ENCODE data around the gene ZCCHC4.
A peak's percentile ranks its signal among the peaks of the same experiment; 100 is the strongest.
"Not testable (repeated sequence)": the region's sequence is repeated elsewhere in the genome, so short reads cannot be mapped to it uniquely, and the experiment has no call there.

Gene ZCCHC4

GRCh38 chr4:25320336-25320735 is 7.8 kb downstream of the ZCCHC4 start:
- DNase-seq (ENCODE audit: low spot score), result no peak

GRCh38 chr4:25320773-25321172 is 8.2 kb downstream of the ZCCHC4 start:
- no peak for DNase-seq (ENCODE audit: low spot score)

- no peak for DNase-seq (ENCODE audit: low spot score)
Observed at GRCh38 chr4:25321703-25322102, 9.1 kb downstream of the ZCCHC4 start.

- not testable (repeated sequence) for DNase-seq (ENCODE audit: low spot score)
Observed at GRCh38 chr4:25328463-25328862, 15.9 kb downstream of the ZCCHC4 start.

- DNase-seq (ENCODE audit: low spot score), result no peak
Observed at GRCh38 chr4:25330335-25330734, 17.8 kb downstream of the ZCCHC4 start.

GRCh38 chr4:25330905-25331808 is 18.6 kb downstream of the ZCCHC4 start:
- DNase-seq (ENCODE audit: low spot score), result no peak

- no peak for DNase-seq (ENCODE audit: low spot score)
Observed at GRCh38 chr4:25343671-25344070, 31.1 kb downstream of the ZCCHC4 start.

- no peak for DNase-seq (ENCODE audit: low spot score)
Observed at GRCh38 chr4:25345744-25346143, 33.2 kb downstream of the ZCCHC4 start.

- DNase-seq (ENCODE audit: low spot score), result no peak
Observed at GRCh38 chr4:25346913-25347312, 34.3 kb downstream of the ZCCHC4 start.

- peak; percentile 59 for DNase-seq (ENCODE audit: low spot score)
Observed at GRCh38 chr4:25347473-25347872, 34.9 kb downstream of the ZCCHC4 start.

GRCh38 chr4:25347971-25348370 is 35.4 kb downstream of the ZCCHC4 start:
- peak; percentile 11 for DNase-seq (ENCODE audit: low spot score)

- no peak for DNase-seq (ENCODE audit: low spot score)
Observed at GRCh38 chr4:25350561-25350960, 38.0 kb downstream of the ZCCHC4 start.

- DNase-seq (ENCODE audit: low spot score), result no peak
Observed at GRCh38 chr4:25351777-25352416, 39.3 kb downstream of the ZCCHC4 start.

- no peak for DNase-seq (ENCODE audit: low spot score)
Observed at GRCh38 chr4:25356068-25356467, 43.5 kb downstream of the ZCCHC4 start.

GRCh38 chr4:25358515-25359275 is 46.1 kb downstream of the ZCCHC4 start:
- DNase-seq (ENCODE audit: low spot score), result no peak

- DNase-seq (ENCODE audit: low spot score), result no peak
Observed at GRCh38 chr4:25361253-25361652, 48.7 kb downstream of the ZCCHC4 start.

- DNase-seq (ENCODE audit: low spot score), result no peak
Observed at GRCh38 chr4:25367004-25367621, 54.5 kb downstream of the ZCCHC4 start.

GRCh38 chr4:25367877-25368276 is 55.3 kb downstream of the ZCCHC4 start:
- DNase-seq (ENCODE audit: low spot score), result no peak

- DNase-seq (ENCODE audit: low spot score), result no peak
Observed at GRCh38 chr4:25368315-25368714, 55.7 kb downstream of the ZCCHC4 start.

GRCh38 chr4:25370242-25370641 is 57.7 kb downstream of the ZCCHC4 start:
- no peak for DNase-seq (ENCODE audit: low spot score)

GRCh38 chr4:25372549-25372948 is 60.0 kb downstream of the ZCCHC4 start:
- not testable (repeated sequence) for DNase-seq (ENCODE audit: low spot score)

Data from SK-N-DZ (cell line).